Mucosa of descending colon (tissue), 3 donors: ENCODE results near the gene ZXDC. TPM values are rescaled to one million over a fixed set of nuclear protein-coding genes. Genes with fewer than 3 reads are reported as not detected.

Source experiments
- ATAC-seq: fragments of 200-7000 bp; cut with Tn5 transposase; one replicate; pipeline ENCODE4 v1.9.1; 2020; ENCODE audit warnings: mild to moderate bottlenecking, moderate library complexity
- DNase-seq, 3 donors: peaks; one replicate each; pipeline ENCODE4 v3.0.0-alpha.2; 2020
- H3K36me3 ChIP-seq: fragments of 200-600 bp; one replicate; pipeline ENCODE4 v1.8.0; 2021; ENCODE audit warnings: low read depth, mild to moderate bottlenecking
- H3K4me1 ChIP-seq: fragments of 200-600 bp; one replicate; pipeline ENCODE4 v1.8.0; 2021; ENCODE audit warnings: low read depth, mild to moderate bottlenecking
- H3K4me3 ChIP-seq: fragments of 200-600 bp; one replicate; pipeline ENCODE4 v1.8.0; 2021; ENCODE audit warnings: mild to moderate bottlenecking
- H3K9me3 ChIP-seq: fragments of 200-600 bp; one replicate; pipeline ENCODE4 v1.8.0; 2021; ENCODE audit warnings: mild to moderate bottlenecking
- CTCF ChIP-seq: fragments of 200-600 bp; IDR thresholded peaks from one replicate; pipeline ENCODE4 v1.8.0; 2022; ENCODE audit warnings: antibody characterized with exemption, mild to moderate bottlenecking
- intact Hi-C, 2 donors: fragments of 100-400 bp; cut with DNase I in 1 of 2; cut with micrococcal nuclease in 1 of 2; formaldehyde crosslinking; loops; one replicate each; pipeline versions ENCODE4 v1.11.0 to v1.11.1; 2022; cut with DNase I, micrococcal nuclease
- total RNA-seq, 3 donors: library from RNA; stranded (reverse); fragmentation: NEBNext Ultra II Directional in 2 of 3; extraction: Animal tissue kit (Norgen Biotek cat#: 25700) in 2 of 3; gene quantifications; one replicate each; pipeline versions ENCODE4 v1.2.1 to v1.2.4, GENCODE V29; 2021 to 2023
- donor health status: DM: no; HTN: no; CAD: no; lungs with moderate emphysema.
- donor health status: DM: no; HTN: no; CAD: no.
- donor health status: DM: no; HTN: yes; CAD: no.

ZXDC gene
- total RNA-seq, 3 donors from 2014 or later, result 28.7 to 39.4 (median 37.7) TPM

DNA sequence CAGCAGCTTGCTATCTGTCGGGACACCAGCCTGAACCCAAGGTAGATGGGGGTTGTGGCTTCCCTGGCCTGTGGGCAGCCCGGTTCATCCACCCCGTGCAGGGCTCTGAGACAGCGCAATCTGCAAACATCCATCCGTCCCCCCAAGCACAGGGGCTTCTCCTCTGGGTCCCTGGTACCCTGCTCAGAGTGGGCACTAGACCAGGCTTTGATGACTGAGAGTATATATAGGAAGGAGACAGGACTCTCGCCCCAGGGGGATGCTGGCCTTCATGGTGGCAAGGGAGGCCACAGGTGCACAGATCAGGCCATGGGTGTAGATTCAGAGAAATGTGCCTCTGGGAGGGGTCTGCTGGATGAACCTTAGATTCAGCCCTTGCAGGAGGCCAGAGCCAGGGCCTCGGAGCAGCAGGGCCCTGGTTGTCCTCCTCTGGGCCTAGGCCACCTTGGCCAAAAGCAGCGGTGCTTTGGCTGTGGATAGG lies 40.7 kb downstream of the ZXDC start:
- DNase-seq, result no peak
- no peak overlapping the region for H3K4me3 ChIP-seq
- TF ChIP-seq CTCF, result no peak
- no peak for ATAC-seq
- H3K36me3 ChIP-seq, result no peaks in the 10 kb centered on the region
- no peaks in the 10 kb centered on the region for H3K4me1 ChIP-seq
- no peaks in the 10 kb centered on the region for H3K9me3 ChIP-seq
- intact Hi-C loops, result no loop called here

- intact Hi-C loops, result no loop called here
- Histone ChIP-seq H3K9me3 (no peaks in the 10 kb centered on the region), H3K4me3 (no peak overlapping the region), H3K4me1 (no peaks in the 10 kb centered on the region), H3K36me3 (no peaks in the 10 kb centered on the region)
- TF ChIP-seq CTCF, result no peak
- ATAC-seq (peak; percentile 16), DNase-seq (no peak)
Measured at GRCh38 chr3:126434264-126434590, 41.5 kb downstream of the ZXDC start.

DNA sequence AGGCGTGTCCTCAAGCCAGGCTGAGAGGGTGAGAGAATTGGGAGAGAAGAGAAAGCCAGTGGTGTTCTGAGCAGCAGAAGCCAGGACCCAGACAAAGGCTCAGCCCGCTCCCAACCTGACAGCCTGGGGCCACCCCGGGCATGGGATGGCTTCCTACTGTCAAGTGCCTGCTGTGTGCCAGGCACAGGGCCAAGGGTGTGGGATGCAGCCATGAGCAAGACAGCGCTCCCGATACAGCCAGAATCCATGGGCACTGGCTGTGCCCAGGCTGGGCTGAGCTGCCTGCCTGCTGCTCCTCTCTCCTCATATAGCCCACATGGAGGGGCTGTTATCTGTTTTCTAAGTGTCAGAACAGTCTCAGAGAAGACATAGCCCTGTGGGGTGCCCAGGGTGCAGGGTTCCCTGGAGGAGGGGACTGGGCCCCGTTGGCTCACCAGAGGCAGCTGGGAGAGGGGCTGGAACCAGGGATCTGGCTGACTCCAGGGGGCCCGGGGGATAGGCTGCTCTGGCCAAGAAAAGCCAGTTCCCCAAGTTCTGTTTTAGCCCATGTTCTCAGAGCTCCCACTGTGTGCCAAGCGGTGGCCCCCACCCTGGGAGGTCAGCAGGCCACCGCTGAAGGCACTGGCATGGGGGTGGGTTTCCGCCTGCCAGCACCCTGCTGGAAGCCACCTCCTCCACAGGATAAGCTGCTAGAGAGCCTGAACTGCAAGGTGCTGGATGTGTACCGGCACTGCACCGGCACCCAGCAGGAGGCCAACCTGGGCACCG lies 42.0 kb downstream of the ZXDC start:
- H3K4me1 ChIP-seq, result no peaks in the 10 kb centered on the region
- ATAC-seq (peak; percentile 8), DNase-seq (no peak)
- intact Hi-C loops, result no loop called here
- no peak for TF ChIP-seq CTCF
- no peaks in the 10 kb centered on the region for H3K36me3 ChIP-seq
- no peak overlapping the region for H3K4me3 ChIP-seq
- no peaks in the 10 kb centered on the region for H3K9me3 ChIP-seq

GRCh38 chr3:126433105-126433430 lies 42.6 kb downstream of the ZXDC start:
- DNase-seq (no peak), ATAC-seq (no peak)
- intact Hi-C loops, result no loop called here
- no peak for TF ChIP-seq CTCF
- Histone ChIP-seq H3K36me3 (no peaks in the 10 kb centered on the region), H3K9me3 (no peaks in the 10 kb centered on the region), H3K4me1 (no peaks in the 10 kb centered on the region), H3K4me3 (no peak overlapping the region)

GRCh38 chr3:126432361-126433104 lies 43.2 kb downstream of the ZXDC start:
- ATAC-seq (no peak), DNase-seq (no peak)
- no peak for TF ChIP-seq CTCF
- no peaks in the 10 kb centered on the region for H3K36me3 ChIP-seq
- no peak overlapping the region for H3K4me3 ChIP-seq
- intact Hi-C loops, result no loop called here
- no peaks in the 10 kb centered on the region for H3K9me3 ChIP-seq
- H3K4me1 ChIP-seq, result no peaks in the 10 kb centered on the region
